HEK293 (cell line): ENCODE results near the gene ARHGEF40.
A peak's percentile ranks its signal among the peaks of the same experiment; 100 is the strongest.

Source experiments
- CTCF ChIA-PET: fragments of 350-600 bp; formaldehyde crosslinking; extraction: SDS; loops from one replicate; lab custom pipeline; 2021; ENCODE audit warnings: antibody characterized with exemption; lab: Yijun Ruan, JAX
- POLR2A ChIA-PET: fragments of 300-600 bp; formaldehyde crosslinking; extraction: SDS; loops from one replicate; lab custom pipeline; 2020; ENCODE audit warnings: antibody characterized with exemption, inconsistent platforms; lab: Yijun Ruan, JAX
- H3K27ac ChIP-seq: fragments of 200-500 bp; sonication (Bioruptor generic); 2 replicates; pipeline ENCODE4 v1.5.1; 2014; ENCODE audit warnings: low read depth, low read length, control low read depth, inconsistent platforms; ENCODE audit errors: extremely low read depth
- H3K36me3 ChIP-seq, 2 experiments: fragments of 200-500 bp in 1 of 2; sonication (Bioruptor generic) in 1 of 2; 1 replicate in 1 of 2; 2 replicates in 1 of 2; pipeline ENCODE4 v1.5.1; 2014 to 2017; ENCODE audit warnings: inconsistent platforms in 2 of 2, low read length in 2 of 2; ENCODE audit not compliant: control insufficient read depth in 2 of 2, insufficient read depth in 1 of 2
- H3K4me1 ChIP-seq: fragments of 200-500 bp; sonication (Bioruptor generic); 2 replicates; pipeline ENCODE4 v1.5.1; 2014; ENCODE audit warnings: mild to moderate bottlenecking, low read length, inconsistent platforms; ENCODE audit not compliant: control insufficient read depth, insufficient read depth
- H3K4me3 ChIP-seq: 2 replicates; pipeline ENCODE4 v1.5.1; 2011; ENCODE audit warnings: low read depth, mild to moderate bottlenecking, control low read depth, low read length, moderate library complexity
- H3K9me3 ChIP-seq: fragments of 200-500 bp; sonication (Bioruptor generic); 2 replicates; pipeline ENCODE4 v1.5.1; 2014; ENCODE audit warnings: low read depth, low read length, inconsistent platforms; ENCODE audit not compliant: control insufficient read depth, insufficient read depth
- GFI1B ChIP-seq: fragments of 450-650 bp; formaldehyde crosslinking; IDR thresholded peaks from 2 replicates; pipeline ENCODE4 v1.5.1; 2016; ENCODE audit warnings: missing biosample characterization, missing genetic modification characterization
- GLIS1 ChIP-seq: fragments of 450-650 bp; formaldehyde crosslinking; IDR thresholded peaks from 2 replicates; pipeline ENCODE4 v1.5.1; 2016; ENCODE audit warnings: missing biosample characterization, missing genetic modification characterization
- MZF1 ChIP-seq: fragments of 450-650 bp; formaldehyde crosslinking; IDR thresholded peaks from 2 replicates; pipeline ENCODE4 v1.5.1; 2017; ENCODE audit warnings: missing biosample characterization, missing genetic modification characterization, borderline replicate concordance
- PRDM10 ChIP-seq: fragments of 450-650 bp; formaldehyde crosslinking; IDR thresholded peaks from 2 replicates; pipeline ENCODE4 v1.5.1; 2016; ENCODE audit warnings: missing biosample characterization, missing genetic modification characterization
- SP2 ChIP-seq: fragments of 450-650 bp; formaldehyde crosslinking; IDR thresholded peaks from 2 replicates; pipeline ENCODE4 v1.5.1; 2016; ENCODE audit warnings: missing biosample characterization, missing genetic modification characterization
- ZBTB20 ChIP-seq: fragments of 450-650 bp; formaldehyde crosslinking; IDR thresholded peaks from 2 replicates; pipeline ENCODE4 v1.5.1; 2016; ENCODE audit warnings: missing biosample characterization, missing genetic modification characterization
- ZNF16 ChIP-seq: fragments of 450-650 bp; formaldehyde crosslinking; IDR thresholded peaks from 2 replicates; pipeline ENCODE4 v1.5.1; 2016; ENCODE audit warnings: low read depth, missing biosample characterization, missing genetic modification characterization
- ZNF2 ChIP-seq: fragments of 450-650 bp; formaldehyde crosslinking; IDR thresholded peaks from 2 replicates; pipeline ENCODE4 v1.5.1; 2016; ENCODE audit warnings: missing biosample characterization, missing genetic modification characterization
- ZSCAN4 ChIP-seq: fragments of 450-650 bp; formaldehyde crosslinking; IDR thresholded peaks from 2 replicates; pipeline ENCODE4 v1.5.1; 2017; ENCODE audit warnings: missing biosample characterization, missing genetic modification characterization
- TF ChIP-seq, protein P1 (sequence below): fragments of 450-650 bp; formaldehyde crosslinking; IDR thresholded peaks from 2 replicates; pipeline ENCODE4 v1.5.1; 2017; ENCODE audit warnings: missing biosample characterization, missing genetic modification characterization
- TF ChIP-seq, protein P2 (sequence below): fragments of 450-650 bp; formaldehyde crosslinking; IDR thresholded peaks from 2 replicates; pipeline ENCODE4 v1.5.1; 2016; ENCODE audit warnings: missing biosample characterization, missing genetic modification characterization

The ARHGEF40 gene

GRCh38 chr14:21024585-21025370, 45.3 kb upstream of the ARHGEF40 start, which contains the start of gene NDRG2 (continued):
- peak; percentile 40 for TF ChIP-seq PRDM10 (tag by site-specific recombination)
- TF ChIP-seq, protein P1, sequence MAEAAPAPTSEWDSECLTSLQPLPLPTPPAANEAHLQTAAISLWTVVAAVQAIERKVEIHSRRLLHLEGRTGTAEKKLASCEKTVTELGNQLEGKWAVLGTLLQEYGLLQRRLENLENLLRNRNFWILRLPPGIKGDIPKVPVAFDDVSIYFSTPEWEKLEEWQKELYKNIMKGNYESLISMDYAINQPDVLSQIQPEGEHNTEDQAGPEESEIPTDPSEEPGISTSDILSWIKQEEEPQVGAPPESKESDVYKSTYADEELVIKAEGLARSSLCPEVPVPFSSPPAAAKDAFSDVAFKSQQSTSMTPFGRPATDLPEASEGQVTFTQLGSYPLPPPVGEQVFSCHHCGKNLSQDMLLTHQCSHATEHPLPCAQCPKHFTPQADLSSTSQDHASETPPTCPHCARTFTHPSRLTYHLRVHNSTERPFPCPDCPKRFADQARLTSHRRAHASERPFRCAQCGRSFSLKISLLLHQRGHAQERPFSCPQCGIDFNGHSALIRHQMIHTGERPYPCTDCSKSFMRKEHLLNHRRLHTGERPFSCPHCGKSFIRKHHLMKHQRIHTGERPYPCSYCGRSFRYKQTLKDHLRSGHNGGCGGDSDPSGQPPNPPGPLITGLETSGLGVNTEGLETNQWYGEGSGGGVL (tag by site-specific recombination) = 0 out of 2 replicates have a peak, but pooled peaks have one; percentile 30
- TF ChIP-seq MZF1 (tag by site-specific recombination) = 0 out of 2 replicates have a peak, but pooled peaks have one; percentile 43
- TF ChIP-seq SP2 = peak; percentile 48
- 0 out of 2 replicates have a peak, but pooled peaks have one; percentile 58 for TF ChIP-seq ZNF2 (tag by site-specific recombination)
- TF ChIP-seq, protein P2, sequence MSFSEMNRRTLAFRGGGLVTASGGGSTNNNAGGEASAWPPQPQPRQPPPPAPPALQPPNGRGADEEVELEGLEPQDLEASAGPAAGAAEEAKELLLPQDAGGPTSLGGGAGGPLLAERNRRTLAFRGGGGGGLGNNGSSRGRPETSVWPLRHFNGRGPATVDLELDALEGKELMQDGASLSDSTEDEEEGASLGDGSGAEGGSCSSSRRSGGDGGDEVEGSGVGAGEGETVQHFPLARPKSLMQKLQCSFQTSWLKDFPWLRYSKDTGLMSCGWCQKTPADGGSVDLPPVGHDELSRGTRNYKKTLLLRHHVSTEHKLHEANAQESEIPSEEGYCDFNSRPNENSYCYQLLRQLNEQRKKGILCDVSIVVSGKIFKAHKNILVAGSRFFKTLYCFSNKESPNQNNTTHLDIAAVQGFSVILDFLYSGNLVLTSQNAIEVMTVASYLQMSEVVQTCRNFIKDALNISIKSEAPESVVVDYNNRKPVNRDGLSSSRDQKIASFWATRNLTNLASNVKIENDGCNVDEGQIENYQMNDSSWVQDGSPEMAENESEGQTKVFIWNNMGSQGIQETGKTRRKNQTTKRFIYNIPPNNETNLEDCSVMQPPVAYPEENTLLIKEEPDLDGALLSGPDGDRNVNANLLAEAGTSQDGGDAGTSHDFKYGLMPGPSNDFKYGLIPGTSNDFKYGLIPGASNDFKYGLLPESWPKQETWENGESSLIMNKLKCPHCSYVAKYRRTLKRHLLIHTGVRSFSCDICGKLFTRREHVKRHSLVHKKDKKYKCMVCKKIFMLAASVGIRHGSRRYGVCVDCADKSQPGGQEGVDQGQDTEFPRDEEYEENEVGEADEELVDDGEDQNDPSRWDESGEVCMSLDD (tag by site-specific recombination) = peak; percentile 45; the same call in 1 of the 2 replicates
- peak; percentile 66 for TF ChIP-seq ZBTB20 (tag by site-specific recombination)
- TF ChIP-seq GLIS1 (tag by site-specific recombination) = peak; percentile 37; the same call in 1 of the 2 replicates

DNA sequence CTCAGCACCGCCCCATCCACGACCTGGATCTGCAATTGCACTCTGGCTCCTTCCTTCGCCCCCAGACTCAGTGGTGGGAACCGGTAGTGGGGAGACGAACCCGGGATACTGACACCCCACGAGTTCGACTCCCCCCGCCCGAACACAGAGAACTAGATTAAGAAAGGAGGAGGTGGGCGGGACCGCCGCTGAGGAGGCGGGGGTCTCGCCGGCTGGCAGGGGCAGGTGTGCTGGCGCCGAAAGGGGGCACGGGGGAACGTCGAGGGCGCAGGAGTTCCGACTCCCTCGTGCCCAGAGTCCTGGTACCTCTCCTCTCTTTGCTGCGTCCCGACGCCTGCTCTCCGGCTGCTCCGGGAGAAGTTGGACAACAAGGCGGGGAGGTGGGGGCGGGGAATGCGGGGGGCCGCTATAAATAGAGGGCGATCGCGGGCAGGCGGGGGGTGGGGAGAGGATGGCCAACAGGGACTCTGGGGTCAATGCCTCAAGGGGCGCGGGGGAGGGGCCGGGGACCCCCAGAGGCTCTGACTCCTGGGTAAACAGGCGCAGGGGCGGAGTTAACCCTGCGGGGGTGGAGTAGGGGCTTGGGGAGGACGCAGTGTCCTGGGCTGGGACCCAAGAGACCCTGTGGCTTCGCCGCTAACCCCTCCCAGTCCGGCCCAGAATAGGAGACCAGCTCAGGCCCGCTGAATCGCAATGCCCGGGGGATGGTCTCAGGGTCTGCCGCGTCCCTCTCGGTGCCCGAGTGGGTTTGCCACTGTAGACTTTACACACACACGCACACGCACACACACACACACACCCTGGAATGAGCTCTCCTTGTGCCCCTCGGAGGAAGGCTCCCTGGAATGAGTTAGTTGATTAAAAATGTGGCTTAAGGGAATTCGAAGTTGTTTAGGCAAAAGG, 44.5 kb upstream of the ARHGEF40 start:
- POLR2A ChIA-PET = interaction anchor here (0.7 to 1.2 kb wide), 3 partner anchors 11 to 46 kb away, joined by 3 to 8 read pairs (median 5); partner anchors contain the start of gene ARHGEF40
- peaks cover 10% of the 10 kb centered on the region; the same call in 1 of the 2 replicates for H3K4me1 ChIP-seq
- H3K9me3 ChIP-seq = no peaks in the 10 kb centered on the region
- CTCF ChIA-PET = interaction anchor here (0.5 to 3.7 kb wide), 4 partner anchors 10 to 110 kb away, joined by 3 to 34 read pairs (median 4); no protein-coding TSS in a partner anchor
- H3K36me3 ChIP-seq = peaks cover 0 to 17% of the 10 kb centered on the region in 2 experiments; a peak in 1 of 3 replicates
- peak overlapping the region; percentile 69 for H3K4me3 ChIP-seq
- no peak overlapping the region for H3K27ac ChIP-seq
- TF ChIP-seq, protein P2 (tag by site-specific recombination) = peak; percentile 23; the same call in 1 of the 2 replicates
- TF ChIP-seq GFI1B (tag by site-specific recombination) = no peak
- peak; percentile 34; the same call in 1 of the 2 replicates for TF ChIP-seq ZSCAN4 (tag by site-specific recombination)
- no peak for TF ChIP-seq ZNF16 (tag by site-specific recombination)
